HG02970 (cell line): Measurements from ENCODE around the gene AFF1.

ENCODE experiments used
- ATAC-seq: cut with Tn5 transposase; IDR thresholded peaks from one replicate; pipeline ENCODE4 v1.9.1; 2021; ENCODE audit warnings: mild to moderate bottlenecking, moderate library complexity, moderate number of reproducible peaks; ENCODE audit not compliant: unreplicated experiment, low FRiP score

AFF1 gene

GRCh38 chr4:87100168-87100567 is 165.4 kb downstream of the AFF1 start:
- ATAC-seq = no peak

GRCh38 chr4:87101543-87102199 is 166.9 kb downstream of the AFF1 start:
- ATAC-seq = no peak

GRCh38 chr4:87103086-87103485 is 168.3 kb downstream of the AFF1 start:
- ATAC-seq = no peak

GRCh38 chr4:87103691-87104187 is 168.9 kb downstream of the AFF1 start:
- no peak for ATAC-seq

GRCh38 chr4:87105101-87105845 is 170.5 kb downstream of the AFF1 start:
- ATAC-seq = no peak

- ATAC-seq = no peak
These were observed 173.3 kb downstream of the AFF1 start for GRCh38 chr4:87108142-87108546.

GRCh38 chr4:87109121-87109520 is 174.3 kb downstream of the AFF1 start:
- ATAC-seq = no peak

GRCh38 chr4:87109945-87110344 is 175.1 kb downstream of the AFF1 start:
- no peak for ATAC-seq

- ATAC-seq = no peak
These were observed 177.3 kb downstream of the AFF1 start for GRCh38 chr4:87112063-87112462.

GRCh38 chr4:87114245-87115062 is 179.6 kb downstream of the AFF1 start:
- no peak for ATAC-seq

GRCh38 chr4:87116231-87116630 is 181.4 kb downstream of the AFF1 start:
- ATAC-seq = no peak

- ATAC-seq = no peak
These were observed 182.4 kb downstream of the AFF1 start for GRCh38 chr4:87117051-87117731.

GRCh38 chr4:87117732-87118075 is 182.9 kb downstream of the AFF1 start:
- ATAC-seq = no peak

- no peak for ATAC-seq
These were observed 183.6 kb downstream of the AFF1 start for GRCh38 chr4:87118421-87118820.

GRCh38 chr4:87118826-87119225 is 184.0 kb downstream of the AFF1 start:
- ATAC-seq = no peak

- no peak for ATAC-seq
These were observed 185.2 kb downstream of the AFF1 start for GRCh38 chr4:87120010-87120409.

GRCh38 chr4:87120411-87121162 is 185.8 kb downstream of the AFF1 start:
- no peak for ATAC-seq

- no peak for ATAC-seq
These were observed 186.7 kb downstream of the AFF1 start for GRCh38 chr4:87121341-87122065.

GRCh38 chr4:87122252-87122651 is 187.4 kb downstream of the AFF1 start:
- ATAC-seq = no peak
